Hippocampal formation (tissue), 2 donors: ENCODE measurements around the gene CKLF.
"Not testable (repeated sequence)": the region's sequence is repeated elsewhere in the genome, so short reads cannot be mapped to it uniquely, and the experiment has no call there.

Experiments used
- DNase-seq, 2 donors: peaks; one replicate each; lab custom pipeline; 2025; lab: John Stamatoyannopoulos, UW

Gene CKLF

GRCh38 chr16:66542396-66542795 lies 10.0 kb upstream of the CKLF start:
- no peak for DNase-seq

DNA sequence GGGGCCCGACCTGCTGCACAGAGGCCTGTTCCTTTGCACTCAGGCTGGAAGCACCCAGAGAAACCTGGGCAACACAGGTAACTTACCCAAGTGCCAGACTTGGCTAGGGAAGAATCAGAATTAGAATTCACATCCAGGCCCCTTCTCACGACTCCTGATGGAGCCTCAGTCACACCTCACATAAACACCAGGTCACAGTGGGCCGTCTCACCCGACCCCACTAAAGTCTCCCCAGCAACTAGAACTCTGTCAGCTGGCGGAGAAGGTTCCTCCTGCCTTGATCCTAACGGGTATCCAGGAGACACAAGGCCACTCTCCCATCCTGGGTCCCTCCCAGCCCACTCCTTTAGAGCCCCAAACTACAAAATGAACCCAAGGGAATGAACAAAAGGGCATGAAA lies 8.8 kb upstream of the CKLF start:
- no peak for DNase-seq

DNA sequence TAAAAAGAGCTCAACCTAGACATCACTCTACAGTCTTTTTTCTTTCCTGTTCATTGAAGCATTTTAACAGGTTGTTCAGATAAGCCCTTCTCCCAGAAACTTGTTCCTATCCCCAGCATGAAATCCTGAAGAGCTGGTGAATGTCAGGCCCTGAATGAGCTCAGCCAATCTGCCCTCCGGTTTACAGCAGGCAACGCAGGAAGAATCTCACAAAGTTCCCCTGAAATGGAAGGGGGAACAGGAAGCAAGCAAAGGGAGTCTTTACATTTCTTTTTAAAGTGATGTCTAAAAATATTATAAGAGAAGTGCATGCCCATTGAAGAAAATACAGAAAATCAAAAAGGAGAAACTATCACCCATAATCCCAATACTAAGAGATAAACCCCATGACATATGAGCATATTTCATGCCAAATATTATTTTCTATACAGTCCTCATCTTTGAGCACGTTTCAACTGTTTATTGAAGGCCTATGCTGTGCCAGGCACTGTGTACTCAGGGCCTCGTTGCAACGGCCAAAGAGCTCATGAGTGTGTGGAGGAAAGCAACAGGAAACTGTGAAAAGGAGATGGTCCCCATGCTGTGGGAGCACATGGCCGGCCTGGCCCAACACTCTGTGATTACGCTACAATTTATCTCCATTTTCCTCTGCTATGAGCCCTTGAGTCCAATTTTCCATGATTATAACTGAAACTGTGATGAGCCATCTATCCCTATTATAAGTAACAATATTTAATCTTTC lies 8.2 kb upstream of the CKLF start:
- DNase-seq, result no peak

DNA sequence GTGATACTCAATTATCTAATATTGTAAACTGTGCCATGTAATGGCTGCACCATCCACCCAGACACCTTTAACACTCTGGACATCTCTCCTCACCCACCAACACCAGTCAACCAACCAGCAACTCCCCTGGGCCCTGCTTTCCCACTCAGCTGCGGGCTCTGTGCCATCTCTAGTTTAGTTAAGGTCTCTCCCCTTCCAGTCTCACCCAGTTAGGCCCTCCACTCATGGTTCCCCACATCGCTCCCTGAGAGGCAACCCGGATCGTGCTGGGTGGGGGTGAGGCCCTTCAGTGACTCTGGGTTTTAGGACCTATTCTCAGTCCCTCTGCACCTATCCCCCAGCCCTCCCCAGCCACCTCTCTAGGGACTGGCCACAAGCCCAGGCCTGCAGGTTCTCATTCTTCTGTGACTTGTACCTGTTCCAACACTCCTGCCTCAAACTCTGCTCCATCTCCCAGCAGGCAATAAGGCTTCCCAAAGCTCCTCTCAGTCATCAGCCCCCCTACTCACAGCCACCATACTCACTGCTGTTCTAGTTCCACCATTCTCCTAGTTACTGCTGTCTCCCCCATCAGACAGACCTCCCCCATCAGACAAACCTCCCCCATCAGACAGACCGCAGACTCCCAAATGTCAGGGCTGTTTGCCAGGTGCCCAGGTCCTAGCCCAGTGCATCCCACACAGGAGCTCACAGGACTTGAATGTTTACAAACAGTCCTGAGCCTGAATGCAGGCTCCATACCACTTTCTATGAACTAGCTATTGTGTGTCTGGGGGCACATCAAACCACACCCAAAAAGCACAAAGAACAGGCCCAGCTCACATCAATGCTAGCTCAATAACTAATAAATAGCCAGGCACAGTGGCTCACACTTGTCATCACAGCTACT lies 5.0 kb upstream of the CKLF start:
- no peak for DNase-seq

GRCh38 chr16:66548068-66548467 lies 4.3 kb upstream of the CKLF start:
- no peak for DNase-seq

DNA sequence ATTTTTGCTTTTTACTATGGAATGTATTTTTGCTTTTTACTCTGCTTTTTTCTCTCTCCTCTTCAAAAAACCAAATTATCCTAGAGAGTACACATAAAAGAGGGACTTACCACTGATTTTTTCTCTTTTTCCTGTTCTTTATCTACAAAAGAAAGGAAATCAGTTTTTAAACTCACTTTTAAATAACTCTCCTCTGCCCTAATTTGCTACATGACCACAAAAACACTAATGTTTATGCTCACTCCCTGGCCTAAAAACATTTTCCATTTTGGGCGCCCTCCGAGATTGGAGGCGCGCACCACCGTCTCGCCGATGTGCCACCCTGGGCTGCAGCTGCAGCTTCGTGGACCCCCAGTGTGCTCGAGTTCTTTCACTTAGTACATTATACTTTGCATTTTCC lies 3.5 kb upstream of the CKLF start:
- no peak for DNase-seq

GRCh38 chr16:66549284-66550131 lies 2.9 kb upstream of the CKLF start, which contains the start of gene TK2:
TK2 (minus strand) TSS chr16:66550122; CDS start chr16:66550061, 61 bp downstream.
- peak in 1 of 2 donors; percentile 69 for DNase-seq

- no peak for DNase-seq
Measured at GRCh38 chr16:66551348-66551759, 1.0 kb upstream of the CKLF start.

- DNase-seq, result no peak
Measured at GRCh38 chr16:66551788-66552285, 539 bp upstream of the CKLF start.

GRCh38 chr16:66553223-66553622 lies 847 bp downstream of the CKLF start:
- DNase-seq, result no peak

DNA sequence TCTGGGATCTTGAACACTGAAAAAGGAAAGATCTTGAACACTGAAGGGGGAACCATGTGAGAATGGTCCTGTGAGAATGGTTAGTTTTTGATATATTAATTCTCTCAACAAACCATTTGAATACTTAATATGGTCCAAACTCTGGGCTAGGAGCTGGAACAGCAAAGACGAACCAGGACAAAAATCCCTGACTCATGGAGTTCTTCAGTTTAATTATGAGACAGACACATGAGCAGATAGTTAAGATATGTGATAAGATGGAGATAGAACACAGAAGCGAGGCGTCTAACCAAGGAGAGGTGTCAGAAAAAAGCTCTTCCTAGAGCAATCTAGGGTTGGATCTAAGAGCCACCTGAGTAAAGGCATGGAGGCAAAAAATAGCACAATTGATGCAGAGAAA lies 1.6 kb downstream of the CKLF start:
- DNase-seq, result no peak

GRCh38 chr16:66554495-66554894 lies 2.1 kb downstream of the CKLF start:
- DNase-seq, result no peak

DNA sequence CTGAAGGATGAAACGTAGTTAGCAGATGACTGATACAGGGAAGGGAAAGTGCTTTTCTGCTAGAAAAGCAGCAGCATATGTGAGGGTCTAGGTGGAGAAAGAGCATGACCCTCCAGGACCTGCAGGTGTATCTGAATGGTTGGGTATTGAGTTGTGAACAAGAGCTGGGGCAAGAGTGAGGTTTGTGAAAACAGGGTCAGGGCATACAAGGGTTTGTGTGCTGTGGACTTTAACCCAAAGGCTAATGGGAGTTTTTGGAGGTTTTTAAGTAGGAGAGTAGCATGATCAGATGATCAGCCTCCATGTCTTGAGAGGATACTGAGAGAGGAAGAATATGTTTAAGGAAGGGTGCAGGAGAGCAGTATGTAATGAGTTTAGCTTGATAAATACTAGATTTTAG lies 7.7 kb downstream of the CKLF start:
- DNase-seq, result no peak

DNA sequence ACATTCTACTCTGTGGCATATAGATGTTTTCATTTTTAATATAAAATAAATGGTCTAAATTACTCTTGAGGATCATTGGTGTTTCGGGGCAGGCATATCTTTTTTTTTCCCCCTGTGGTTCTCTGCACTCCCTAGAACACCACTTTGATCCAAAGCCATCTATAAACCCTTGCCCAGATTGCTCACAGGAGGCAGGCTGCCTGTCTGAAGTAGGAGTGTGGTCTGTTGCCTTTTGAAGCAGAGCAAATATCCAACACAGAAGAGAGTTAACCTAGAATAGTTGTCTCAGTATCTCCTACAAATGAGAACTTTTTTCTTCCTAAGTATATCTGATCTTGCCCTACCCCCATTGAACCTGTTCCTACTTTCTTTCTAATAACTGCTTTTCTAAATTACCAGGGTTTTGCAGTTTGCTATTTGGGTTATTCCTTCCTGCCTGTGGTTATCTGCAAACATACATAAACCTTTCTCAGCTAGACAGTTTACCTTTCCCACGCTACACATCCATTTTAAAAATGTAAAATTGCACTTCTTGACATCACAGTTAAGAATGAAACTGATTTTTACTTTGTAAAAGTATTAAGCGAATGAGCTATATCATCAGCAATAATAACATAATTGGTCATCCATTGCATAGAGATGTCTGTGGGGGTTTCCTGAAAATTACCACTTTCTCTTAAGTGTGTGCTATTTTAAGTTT lies 9.2 kb downstream of the CKLF start:
- DNase-seq, result no peak

DNA sequence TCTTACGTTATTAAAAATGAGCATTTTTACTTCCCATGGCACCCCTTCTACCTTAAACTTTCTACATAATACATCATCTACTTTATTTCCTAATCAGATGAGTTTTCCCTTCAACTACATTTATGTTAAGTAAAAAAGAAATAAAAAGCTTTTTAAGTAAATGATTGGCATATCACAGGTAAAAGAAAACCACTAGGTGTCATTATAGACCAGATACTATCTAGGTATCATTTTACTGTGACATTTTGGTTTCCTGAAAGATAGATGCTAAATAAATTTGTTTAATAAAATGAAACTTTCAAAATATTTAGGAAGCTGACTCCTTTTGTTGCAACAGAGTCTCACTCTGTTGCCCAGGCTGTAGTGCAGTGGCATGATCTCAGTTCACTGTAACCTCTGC lies 10.0 kb downstream of the CKLF start:
- no peak for DNase-seq

- DNase-seq, result no peak
Measured at GRCh38 chr16:66562986-66563385, 10.6 kb downstream of the CKLF start.

DNA sequence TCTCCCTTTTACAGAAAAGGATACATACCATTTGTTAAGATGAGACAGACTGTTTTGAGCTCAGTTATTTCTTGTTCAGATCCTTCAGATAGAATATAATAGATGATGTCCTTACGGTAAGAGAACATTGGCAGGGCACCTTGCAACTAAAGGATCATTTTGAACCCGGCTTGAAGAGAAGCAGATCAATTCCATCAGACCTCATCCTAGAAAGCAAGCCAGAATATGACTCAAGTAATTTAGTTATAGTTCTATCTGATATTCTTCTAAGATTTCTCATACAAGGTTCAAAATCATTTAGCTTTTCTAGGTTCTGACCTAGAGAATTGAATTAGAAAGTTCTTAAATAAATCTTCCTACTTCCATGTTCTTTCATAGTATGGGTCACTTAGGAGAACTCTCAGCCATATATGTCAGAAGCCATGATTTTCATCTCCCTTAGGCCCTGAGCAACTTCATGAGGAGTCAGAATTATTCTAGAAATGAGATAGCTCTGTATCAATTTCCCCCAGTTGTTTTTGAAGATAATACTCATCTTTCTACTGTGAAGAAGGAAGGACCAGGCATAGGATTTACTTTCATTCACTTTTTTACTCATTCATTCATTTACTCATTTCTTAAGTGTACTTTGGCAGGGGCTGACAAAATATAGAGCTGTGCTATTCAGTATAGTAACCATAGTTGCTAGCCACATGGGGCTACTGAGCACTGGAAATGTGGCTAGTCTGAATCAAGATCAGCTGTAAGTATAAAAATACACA lies 11.4 kb downstream of the CKLF start:
- DNase-seq, result no peak

- DNase-seq, result no peak
Measured at GRCh38 chr16:66566051-66566901, 13.9 kb downstream of the CKLF start, which contains the start of gene CMTM1. CMTM1 (plus strand) TSS chr16:66566439; CDS start chr16:66566514, 75 bp downstream.

- DNase-seq, result not testable (repeated sequence)
Measured at GRCh38 chr16:66567270-66567669, 14.9 kb downstream of the CKLF start.

DNA sequence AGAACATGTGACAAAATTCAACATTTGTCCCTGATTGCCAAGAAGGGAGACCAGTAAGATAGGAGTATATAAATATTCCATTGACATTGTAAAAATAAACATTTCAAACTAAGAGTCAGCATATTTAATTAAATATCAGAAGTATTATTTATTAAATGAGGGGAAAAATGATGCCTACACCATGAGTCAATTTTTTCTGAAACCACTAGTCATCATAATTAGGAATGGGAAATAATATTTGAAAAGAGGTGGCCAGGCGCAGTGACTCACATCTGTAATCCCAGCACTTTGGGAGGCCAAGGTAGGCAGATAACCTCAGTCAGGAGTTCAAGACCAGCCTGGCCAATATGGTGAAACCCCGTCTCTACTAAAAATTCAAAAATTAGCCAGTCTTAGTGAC lies 16.0 kb downstream of the CKLF start:
- DNase-seq, result no peak
